SHP77 treated with DMSO at 0.1 percent for 48 hours (cell line): ENCODE results near the gene DGKG.

Experiments
- DNase-seq: peaks from one replicate; lab custom pipeline; 2025; lab: John Stamatoyannopoulos, UW

DGKG gene

DNA sequence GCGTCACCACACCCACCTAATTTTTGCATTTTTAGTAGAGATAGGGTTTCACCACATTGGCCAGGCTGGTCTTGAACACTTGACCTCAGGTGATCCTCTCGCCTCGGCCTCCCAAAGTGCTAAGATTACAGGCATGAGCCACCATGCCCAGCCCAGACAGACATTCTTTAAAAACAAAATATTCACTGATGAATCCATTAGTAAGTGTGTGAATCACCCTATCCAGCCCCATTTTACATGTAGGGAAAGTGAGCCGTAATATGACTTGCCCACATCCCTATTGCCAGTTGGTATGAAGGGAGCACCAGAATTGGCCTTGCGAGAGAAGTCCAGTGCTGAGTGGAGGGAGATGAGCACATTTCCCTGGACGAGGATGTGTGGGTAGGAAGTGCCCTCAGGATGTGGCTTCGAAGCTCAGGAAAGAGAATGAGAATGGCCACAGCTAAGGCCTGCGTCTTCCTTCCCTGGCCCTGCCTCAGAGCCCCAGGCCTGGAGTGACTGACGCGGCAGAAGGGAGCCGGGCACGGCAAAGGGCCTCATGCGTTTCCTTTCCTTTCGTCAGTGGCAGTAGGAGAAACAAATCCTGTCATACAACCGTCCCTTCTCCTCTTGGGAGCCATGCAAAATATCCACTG lies 224.9 kb downstream of the DGKG start:
- no peak for DNase-seq

- no peak for DNase-seq
Measured at GRCh38 chr3:186133980-186134379, 228.1 kb downstream of the DGKG start.

DNA sequence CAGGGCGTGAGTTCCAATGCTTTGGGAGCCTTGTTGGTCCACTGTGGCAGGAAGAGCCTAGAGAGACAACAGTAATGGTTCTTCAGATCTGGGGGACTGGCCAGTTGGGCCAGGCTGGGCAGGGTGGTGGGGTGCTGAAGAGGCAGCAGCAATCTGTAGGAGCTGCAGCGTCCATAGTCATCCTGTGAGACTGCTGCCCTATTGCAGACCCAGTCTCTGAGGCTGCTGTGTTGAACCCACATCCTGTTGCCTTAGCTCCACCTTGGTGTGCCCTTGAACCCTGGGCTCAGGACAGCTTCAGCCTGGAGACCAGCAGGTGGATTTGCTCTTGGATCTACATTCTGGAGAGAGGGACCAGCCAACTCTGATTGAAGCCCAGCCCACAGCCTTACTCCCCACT lies 229.5 kb downstream of the DGKG start:
- no peak for DNase-seq

DNA sequence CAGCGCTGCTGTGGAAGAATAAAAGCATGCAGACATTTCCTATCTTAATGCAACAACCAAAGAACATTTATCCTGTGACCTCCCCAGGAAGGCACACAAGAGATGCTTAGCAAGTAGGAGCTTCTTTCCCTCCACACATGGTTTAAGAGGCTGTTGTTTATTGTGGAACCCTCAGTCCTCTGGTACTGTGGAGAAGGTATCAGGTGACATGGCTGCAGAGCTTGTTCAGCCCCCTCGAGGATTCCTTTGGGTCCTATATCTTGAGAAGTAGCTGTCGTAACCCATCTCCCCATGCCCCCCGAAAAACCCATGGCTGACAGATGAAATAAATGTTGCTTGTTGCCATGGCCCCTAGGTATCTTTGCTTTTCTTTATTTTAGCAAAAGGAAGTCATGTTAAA lies 232.8 kb downstream of the DGKG start:
- DNase-seq: no peak

DNA sequence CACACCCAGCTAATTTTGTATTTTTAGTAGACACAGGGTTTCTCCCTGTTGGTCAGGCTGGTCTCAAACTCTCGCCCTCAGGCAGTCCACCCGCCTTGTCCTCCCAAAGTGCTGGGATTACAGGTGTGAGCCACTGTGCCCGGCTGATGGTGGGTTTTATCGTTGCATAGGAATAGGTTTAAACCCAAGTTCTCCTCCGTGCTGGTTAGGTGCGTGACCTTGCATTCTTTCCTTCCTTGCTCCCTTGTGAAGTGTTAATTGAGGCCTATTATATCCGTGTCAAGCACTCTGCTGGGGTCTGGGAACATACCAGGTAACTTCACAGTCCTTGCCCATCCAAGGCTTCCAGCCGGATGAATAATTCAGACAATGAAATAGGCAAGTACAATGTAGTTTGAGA lies 233.9 kb downstream of the DGKG start:
- no peak for DNase-seq

DNA sequence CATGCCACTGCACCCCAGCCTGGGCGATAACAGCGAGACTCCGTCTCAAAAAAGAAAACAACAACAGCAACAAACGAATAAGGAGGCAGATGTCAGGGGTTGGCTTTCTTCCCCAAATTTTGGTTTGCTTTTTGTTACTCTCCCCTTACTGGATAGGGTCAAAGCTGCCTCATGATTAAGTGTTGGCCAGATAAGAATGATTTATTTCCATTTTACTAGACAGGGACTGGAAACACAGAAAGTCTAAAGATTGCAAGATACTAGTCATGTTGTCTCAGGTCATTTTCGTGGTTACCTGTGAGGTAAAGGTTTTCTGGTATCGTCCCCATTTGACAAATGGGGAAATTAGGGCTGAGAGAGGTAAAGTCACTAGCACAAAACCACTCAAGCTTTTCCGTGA lies 234.6 kb downstream of the DGKG start:
- no peak for DNase-seq

GRCh38 chr3:186125118-186125517 lies 236.9 kb downstream of the DGKG start:
- DNase-seq: no peak

- no peak for DNase-seq
Measured at GRCh38 chr3:186124592-186124991, 237.4 kb downstream of the DGKG start.

GRCh38 chr3:186123012-186123411 lies 239.0 kb downstream of the DGKG start:
- DNase-seq: no peak

DNA sequence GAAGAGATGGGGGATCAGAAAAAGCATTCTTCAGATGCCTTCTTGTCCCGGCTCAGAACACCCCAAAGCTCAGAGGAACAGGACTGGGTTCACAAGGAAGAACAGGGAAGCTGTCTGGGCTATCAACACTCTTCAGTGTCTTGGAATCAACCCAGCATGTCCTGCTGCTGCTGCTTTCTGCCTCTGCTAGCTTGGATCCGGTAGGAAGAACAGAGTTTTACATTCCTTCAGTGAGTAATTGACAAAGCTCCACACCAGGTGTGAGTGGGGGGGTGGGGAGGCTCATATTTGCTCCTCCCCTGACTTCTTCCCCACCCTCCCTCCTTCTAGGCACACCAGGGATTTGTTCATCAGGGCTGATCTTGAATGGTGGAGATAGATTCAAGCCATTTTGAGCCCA lies 240.1 kb downstream of the DGKG start:
- DNase-seq: no peak

DNA sequence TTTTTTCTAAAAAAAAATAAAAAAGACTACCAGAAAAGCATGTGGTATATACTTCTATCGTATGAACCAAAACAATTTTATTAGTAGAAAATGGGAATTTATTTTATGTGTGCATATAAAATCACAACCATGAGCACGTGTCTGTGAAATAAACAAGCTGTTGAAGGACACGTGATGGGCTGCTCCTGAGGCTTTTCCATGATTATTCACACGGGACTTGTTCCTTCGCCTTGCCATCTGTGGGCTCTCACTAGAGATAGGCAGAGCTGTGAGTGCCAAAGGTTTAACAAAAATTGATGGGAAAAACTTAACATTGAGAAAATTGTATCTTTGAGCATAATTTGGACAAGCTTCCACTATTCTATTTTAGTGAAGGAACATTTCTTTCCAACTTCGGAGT lies 240.8 kb downstream of the DGKG start:
- no peak for DNase-seq

GRCh38 chr3:186119499-186119898 lies 242.5 kb downstream of the DGKG start:
- DNase-seq: no peak

GRCh38 chr3:186118692-186119091 lies 243.3 kb downstream of the DGKG start:
- no peak for DNase-seq

DNA sequence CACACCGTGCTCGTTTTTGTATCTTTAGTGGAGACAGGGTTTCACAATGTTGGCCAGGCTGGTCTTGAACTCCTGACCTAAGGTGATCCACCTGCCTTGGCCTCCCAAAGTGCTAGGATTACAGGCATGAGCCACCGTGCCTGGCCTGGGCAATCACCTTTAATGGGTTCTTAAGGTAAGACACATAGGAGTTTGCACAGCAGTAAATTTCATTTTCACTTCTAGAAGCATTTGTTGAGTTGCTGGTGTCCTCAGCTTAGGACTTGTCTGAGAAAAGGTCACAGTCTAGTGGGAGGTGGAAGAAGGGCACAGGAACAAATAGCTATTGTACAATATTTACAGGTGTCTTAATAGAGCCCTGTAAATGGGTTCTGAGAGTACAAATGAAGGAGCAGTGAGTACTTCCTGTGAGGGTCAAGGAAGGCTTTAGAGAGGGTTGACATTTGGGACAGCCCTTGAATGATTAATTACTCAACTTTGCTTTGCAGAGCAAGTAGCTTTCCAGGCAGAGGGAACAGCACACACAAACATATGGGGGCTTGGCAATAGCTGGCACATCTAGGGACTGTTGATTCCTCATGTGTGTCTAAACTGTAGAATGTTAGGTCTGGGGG lies 244.4 kb downstream of the DGKG start:
- no peak for DNase-seq

DNA sequence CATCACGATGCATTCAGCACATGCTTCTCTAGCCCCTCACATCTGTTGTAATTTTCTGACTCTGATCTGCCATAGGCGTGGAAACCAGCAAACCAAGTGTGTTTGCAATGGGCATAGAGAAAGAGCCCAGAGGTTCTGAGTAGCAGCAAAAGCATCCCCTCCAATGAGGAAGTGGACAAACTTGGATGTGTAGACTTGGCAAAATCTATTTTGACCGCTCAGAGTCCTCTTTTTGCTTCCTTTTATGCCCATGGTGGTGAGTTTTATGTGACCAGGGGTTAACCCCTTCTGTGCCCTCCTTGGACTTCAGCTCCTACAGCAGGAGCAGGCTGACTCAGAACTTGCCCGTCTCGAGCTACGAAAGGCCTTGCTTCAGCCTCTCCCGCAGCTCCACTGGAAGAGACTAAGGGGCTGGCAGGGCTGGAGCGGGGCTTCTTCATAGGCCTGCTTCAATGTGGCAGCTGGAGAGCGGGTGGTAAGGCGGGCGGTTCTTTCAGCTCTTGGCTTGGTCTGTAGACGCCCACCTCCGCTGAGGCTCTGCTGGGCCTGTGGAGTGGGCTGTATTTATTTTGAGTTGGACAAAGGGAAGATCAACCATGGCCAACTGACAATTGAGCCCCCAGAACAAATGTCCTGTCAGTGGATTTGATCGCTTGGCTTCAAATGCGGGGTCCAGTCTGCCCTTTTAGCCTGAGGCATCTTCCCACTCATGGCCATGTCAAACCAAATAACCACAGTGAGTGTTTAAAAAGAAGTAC lies 246.6 kb downstream of the DGKG start:
- no peak for DNase-seq

- no peak for DNase-seq
Measured at GRCh38 chr3:186110975-186111974, 250.8 kb downstream of the DGKG start.

DNA sequence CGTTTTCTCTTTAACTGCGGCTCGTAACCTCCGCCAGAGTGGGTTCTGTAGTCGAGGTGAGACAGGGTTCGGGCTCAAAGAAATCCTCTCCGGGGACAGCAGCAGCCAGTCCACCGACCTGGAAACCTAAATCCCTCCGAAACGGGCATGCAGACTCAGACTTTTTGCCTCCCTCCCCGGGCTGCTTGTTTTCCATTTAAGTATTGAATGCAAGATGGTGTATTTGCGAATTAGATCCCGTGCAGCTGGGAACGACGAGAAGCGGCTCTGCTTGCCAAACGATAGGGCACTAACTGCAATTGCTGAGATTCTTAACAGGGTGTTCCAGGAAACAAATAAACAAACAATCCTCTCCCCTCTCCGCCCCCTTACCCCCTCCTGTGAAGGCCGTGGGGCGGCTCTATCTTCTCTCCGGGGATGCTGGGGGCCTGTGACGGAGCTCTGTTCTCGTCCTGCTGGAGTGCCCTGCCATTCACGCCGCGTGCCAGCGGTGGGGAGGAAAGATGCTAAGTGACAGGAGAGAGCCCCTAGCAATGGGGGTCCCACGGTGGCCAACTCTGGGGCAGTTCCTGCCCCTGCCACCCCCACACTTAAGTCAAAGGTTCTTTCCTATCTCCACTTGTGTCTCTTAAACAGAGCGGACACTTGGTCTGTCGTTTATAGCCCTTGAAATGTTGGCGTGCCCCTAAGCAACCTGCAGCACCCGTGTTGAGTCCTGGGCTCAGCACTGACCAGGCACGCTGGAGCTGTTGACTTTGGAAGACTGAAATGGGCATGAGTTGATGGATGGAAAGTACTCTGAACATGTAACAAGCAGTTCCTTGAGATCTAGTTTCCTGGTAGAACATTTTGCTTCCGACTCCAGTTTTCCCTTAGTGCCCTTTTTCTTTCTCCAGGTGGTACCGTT lies 251.9 kb downstream of the DGKG start:
- no peak for DNase-seq

DNA sequence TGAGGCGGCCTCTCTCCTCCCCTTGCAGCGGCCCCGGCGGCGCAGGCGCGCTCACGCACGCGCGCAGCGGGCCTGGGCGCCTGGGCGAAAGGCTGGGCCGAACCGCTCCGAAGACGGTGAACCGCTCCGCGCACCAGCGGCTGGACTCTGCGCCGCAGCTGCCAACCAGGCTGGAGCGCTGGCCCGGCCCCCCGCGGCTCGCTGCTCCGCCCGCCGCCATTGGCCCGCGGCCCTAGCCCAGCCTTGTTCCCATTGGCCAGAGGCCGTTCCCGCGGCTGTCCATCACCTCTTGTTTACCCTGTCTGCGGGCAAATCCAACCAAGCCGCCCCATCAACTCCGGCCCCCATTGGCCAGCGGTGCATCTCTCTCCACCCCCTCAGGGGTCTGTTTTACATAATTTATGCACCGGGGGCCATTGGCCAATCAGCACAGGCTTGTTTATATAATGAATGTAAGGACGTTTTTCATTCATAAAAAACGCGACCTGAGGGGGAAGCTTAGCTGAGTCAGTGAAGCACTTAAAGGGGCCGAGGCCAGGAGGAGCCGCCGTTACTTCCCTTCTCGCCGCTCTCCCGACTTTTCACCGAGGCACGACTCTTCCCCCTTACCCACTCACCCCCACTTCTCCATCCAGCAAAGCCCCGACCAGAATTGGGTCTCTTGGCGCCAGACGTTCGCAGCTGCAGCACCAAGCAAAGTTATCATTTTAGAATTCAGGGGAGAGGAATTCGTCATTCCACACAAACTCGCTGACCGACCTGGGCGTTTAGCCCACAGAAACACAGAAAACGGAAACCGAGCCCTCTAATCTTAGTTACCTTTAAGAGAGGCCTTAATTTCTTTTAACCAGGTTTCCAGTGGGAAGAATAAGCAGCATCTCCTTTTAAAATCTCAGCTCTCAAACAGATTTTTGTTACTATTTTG lies 252.8 kb downstream of the DGKG start, which contains the start of gene ETV5:
TSS of gene ETV5 (minus strand) at position 149 of the 925 bp plus-strand sequence. CDS start 3,221 bp downstream, outside the sequence.
- DNase-seq: peak; percentile 95

GRCh38 chr3:186108106-186108940 lies 253.7 kb downstream of the DGKG start:
- peak; percentile 12 for DNase-seq
